HepG2 (cell line): Measurements from ENCODE around the gene TAS2R19. TPM values are rescaled to one million over a fixed set of nuclear protein-coding genes. Genes with fewer than 3 reads are reported as not detected.

Experiments used
- ARHGAP35 ChIP-seq: sonication (generic); formaldehyde crosslinking; IDR thresholded peaks from 2 replicates; pipeline ENCODE4 v1.9.0; 2022; ENCODE audit warnings: mild to moderate bottlenecking, inconsistent platforms, moderate library complexity, missing genetic modification reagents, borderline replicate concordance
- ARID3A ChIP-seq: IDR thresholded peaks from 2 replicates; pipeline ENCODE4 v1.6.1; 2012; ENCODE audit warnings: low read depth, low read length, improper control_type of control experiment
- CENPT ChIP-seq: sonication (generic); formaldehyde crosslinking; IDR thresholded peaks from 2 replicates; pipeline ENCODE4 v1.8.0; 2022; ENCODE audit warnings: low read depth, mild to moderate bottlenecking, moderate library complexity, missing genetic modification reagents
- CREBL2 ChIP-seq: sonication (generic); formaldehyde crosslinking; IDR thresholded peaks from 2 replicates; pipeline ENCODE4 v1.8.1; 2023; ENCODE audit warnings: missing genetic modification reagents, mild to moderate bottlenecking, borderline replicate concordance
- EP300 ChIP-seq, 3 experiments: sonication (generic) in 1 of 3; formaldehyde crosslinking in 1 of 3; IDR thresholded peaks; 2 replicates each; pipeline versions ENCODE4 v1.5.1 to v1.6.1; 2011 to 2020; ENCODE audit warnings: low read depth in 2 of 3, low read length in 2 of 3, borderline replicate concordance in 1 of 3, improper control_type of control experiment in 1 of 3, mild to moderate bottlenecking in 1 of 3, missing genetic modification reagents in 1 of 3, moderate library complexity in 1 of 3
- FOXP1 ChIP-seq, 2 experiments: fragments of 450-650 bp in 1 of 2; IDR thresholded peaks; 2 replicates each; pipeline ENCODE4 v1.6.1; 2017 to 2018; ENCODE audit warnings: antibody characterized with exemption in 1 of 2
- HDAC1 ChIP-seq: sonication (generic); formaldehyde crosslinking; IDR thresholded peaks from 2 replicates; pipeline ENCODE4 v1.5.1; 2020; ENCODE audit warnings: mild to moderate bottlenecking, missing genetic modification reagents
- HHEX ChIP-seq: IDR thresholded peaks from 2 replicates; pipeline ENCODE4 v1.6.1; 2016; ENCODE audit warnings: control low read depth
- MTF1 ChIP-seq: sonication (generic); formaldehyde crosslinking; IDR thresholded peaks from 2 replicates; pipeline ENCODE4 v1.5.0; 2020; ENCODE audit warnings: missing genetic modification reagents
- MYC ChIP-seq: sonication (generic); formaldehyde crosslinking; IDR thresholded peaks from 2 replicates; pipeline ENCODE4 v1.9.0; 2021; ENCODE audit warnings: missing genetic modification reagents, borderline replicate concordance
- SOX13 ChIP-seq, 3 experiments: fragments of 450-650 bp in 1 of 3; sonication (generic) in 1 of 3; formaldehyde crosslinking in 1 of 3; IDR thresholded peaks in 2 of 3; conservative IDR thresholded peaks in 1 of 3; 2 replicates each; pipeline versions ENCODE4 v1.5.0 to v1.6.1; 2016 to 2020; ENCODE audit warnings: antibody characterized with exemption in 1 of 3, mild to moderate bottlenecking in 1 of 3, missing compliant biosample characterization in 1 of 3, missing genetic modification reagents in 1 of 3, moderate library complexity in 1 of 3
- TMF1 ChIP-seq: sonication (generic); formaldehyde crosslinking; IDR thresholded peaks from 2 replicates; pipeline ENCODE4 v1.8.1; 2022; ENCODE audit warnings: low read depth, missing genetic modification reagents
- ZFP82 ChIP-seq: sonication (generic); formaldehyde crosslinking; IDR thresholded peaks from 2 replicates; pipeline ENCODE4 v1.5.1; 2020; ENCODE audit warnings: mild to moderate bottlenecking, missing genetic modification reagents, borderline replicate concordance
- ZGPAT ChIP-seq: IDR thresholded peaks from 2 replicates; pipeline ENCODE4 v1.6.1; 2016; ENCODE audit warnings: mild to moderate bottlenecking
- ZNF343 ChIP-seq: sonication (generic); formaldehyde crosslinking; IDR thresholded peaks from 2 replicates; pipeline ENCODE4 v1.4.0; 2020; ENCODE audit warnings: mild to moderate bottlenecking, missing genetic modification reagents
- ZNF451 ChIP-seq: sonication (generic); formaldehyde crosslinking; IDR thresholded peaks from 2 replicates; pipeline ENCODE4 v1.5.0; 2020; ENCODE audit warnings: mild to moderate bottlenecking, missing genetic modification reagents
- ZNF550 ChIP-seq: sonication (generic); formaldehyde crosslinking; IDR thresholded peaks from 2 replicates; pipeline ENCODE4 v1.4.0; 2020; ENCODE audit warnings: mild to moderate bottlenecking, missing genetic modification reagents, borderline replicate concordance
- ZNF674 ChIP-seq: sonication (generic); formaldehyde crosslinking; IDR thresholded peaks from 2 replicates; pipeline ENCODE4 v1.5.0; 2020; ENCODE audit warnings: low read depth, mild to moderate bottlenecking, missing genetic modification reagents
- ZNF709 ChIP-seq: sonication (generic); formaldehyde crosslinking; IDR thresholded peaks from 2 replicates; pipeline ENCODE4 v1.5.0; 2020; ENCODE audit warnings: mild to moderate bottlenecking, missing genetic modification reagents
- ZNF773 ChIP-seq: sonication (generic); formaldehyde crosslinking; IDR thresholded peaks from 2 replicates; pipeline ENCODE4 v1.4.0; 2020; ENCODE audit warnings: missing genetic modification reagents, borderline replicate concordance
- ZNF83 ChIP-seq: sonication (generic); formaldehyde crosslinking; IDR thresholded peaks from 2 replicates; pipeline ENCODE4 v1.4.0; 2020; ENCODE audit warnings: missing genetic modification reagents, mild to moderate bottlenecking, borderline replicate concordance
- ZSCAN20 ChIP-seq: sonication (generic); formaldehyde crosslinking; IDR thresholded peaks from 2 replicates; pipeline ENCODE4 v1.4.0; 2020; ENCODE audit warnings: missing genetic modification reagents, mild to moderate bottlenecking, borderline replicate concordance
- ZSCAN21 ChIP-seq: sonication (generic); formaldehyde crosslinking; IDR thresholded peaks from 2 replicates; pipeline ENCODE4 v1.8.0; 2022; ENCODE audit warnings: mild to moderate bottlenecking, missing genetic modification reagents, moderate library complexity, borderline replicate concordance
- ZSCAN29 ChIP-seq: sonication (generic); formaldehyde crosslinking; conservative IDR thresholded peaks from 2 replicates; pipeline ENCODE4 v1.4.0; 2020; ENCODE audit warnings: mild to moderate bottlenecking, missing genetic modification reagents
- polyA plus RNA-seq, 8 experiments: library from polyadenylated mRNA; depleted of rRNA in 3 of 8; stranded (reverse) in 7 of 8; unstranded in 1 of 8; fragments of >200 nt; fragmentation: Illumina TruSeq in 4 of 8; extraction: Trizol in 4 of 8; gene quantifications; 2 replicates each; pipeline versions ENCODE4 v1.2.1 to v1.2.3, GENCODE V29; 2011 to 2016; ENCODE audit warnings: low read depth in 4 of 8, missing spikeins in 1 of 8, mixed read lengths in 1 of 8; ENCODE audit not compliant: insufficient read depth in 1 of 8
- total RNA-seq, 5 experiments: library from RNA; depleted of rRNA; stranded (reverse); fragments of >200 nt; fragmentation: Illumina TruSeq; extraction: Trizol; gene quantifications; 2 replicates each; pipeline ENCODE4 v1.2.3, GENCODE V29; 2016; ENCODE audit warnings: low read depth in 1 of 5

Gene TAS2R19
- total and polyA plus RNA-seq, 2 of the 13 experiments (the other 11 are each of a cell fraction or from before 2014, with no cell fraction given): 0.62 to 5.3 TPM

GRCh38 chr12:11071414-11071813, 49.0 kb upstream of the TAS2R19 start (continued):
- TF ChIP-seq ZNF674 (CRISPR knock-in tag) (no peak), TMF1 (no peak), ZSCAN21 (CRISPR knock-in tag) (no peak), ZFP82 (CRISPR knock-in tag) (no peak), ZNF451 (no peak), ZGPAT (CRISPR knock-in tag) (0 out of 2 replicates have a peak, but pooled peaks have one; percentile 28), MYC (no peak), ZSCAN29 (CRISPR knock-in tag) (no peak), ZSCAN20 (CRISPR knock-in tag) (no peak), CREBL2 (no peak), ZNF550 (CRISPR knock-in tag) (no peak), EP300 (IDR thresholded peaks at IDR 0.05; ENCODE audit: low read depth in 2 of 2, low read length in 2 of 2) (peak in 1 of 2 experiments; percentile 40; a peak in 1 of 4 replicates), EP300 (CRISPR knock-in tag; IDR thresholded peaks at IDR 0.05; ENCODE audit: borderline replicate concordance) (no peak), ARHGAP35 (CRISPR knock-in tag) (no peak), ZNF773 (CRISPR knock-in tag) (no peak), ARID3A (no peak), HDAC1 (CRISPR knock-in tag) (no peak), CENPT (CRISPR knock-in tag) (no peak), HHEX (CRISPR knock-in tag) (peak; percentile 46; the same call in 1 of the 2 replicates), ZNF83 (CRISPR knock-in tag) (no peak), SOX13 (IDR thresholded peaks at IDR 0.05) (0 out of 2 replicates have a peak, but pooled peaks have one; percentile 18), SOX13 (CRISPR knock-in tag; conservative IDR thresholded peaks at IDR 0.05 in 1 of 2, IDR thresholded peaks at IDR 0.05 in 1 of 2) (peak in 1 of 2 experiments; percentile 49; a peak in 1 of 4 replicates), ZNF709 (no peak), ZNF343 (CRISPR knock-in tag) (no peak), MTF1 (CRISPR knock-in tag) (no peak), FOXP1 (IDR thresholded peaks at IDR 0.05) (no peak), FOXP1 (CRISPR knock-in tag; IDR thresholded peaks at IDR 0.05) (peak; percentile 71)
